ENCODE measurements around the gene FNIP2. TPM values are rescaled to one million over a fixed set of nuclear protein-coding genes. Genes with fewer than 3 reads are reported as not detected.
A peak's percentile ranks its signal among the peaks of the same experiment; 100 is the strongest.

FNIP2 gene
- total and polyA plus RNA-seq, 10 of the 15 experiments (the other 5 are each of a cell fraction or from before 2014, with no cell fraction given): 0.03 to 0.38 (median 0.15) TPM

DNA sequence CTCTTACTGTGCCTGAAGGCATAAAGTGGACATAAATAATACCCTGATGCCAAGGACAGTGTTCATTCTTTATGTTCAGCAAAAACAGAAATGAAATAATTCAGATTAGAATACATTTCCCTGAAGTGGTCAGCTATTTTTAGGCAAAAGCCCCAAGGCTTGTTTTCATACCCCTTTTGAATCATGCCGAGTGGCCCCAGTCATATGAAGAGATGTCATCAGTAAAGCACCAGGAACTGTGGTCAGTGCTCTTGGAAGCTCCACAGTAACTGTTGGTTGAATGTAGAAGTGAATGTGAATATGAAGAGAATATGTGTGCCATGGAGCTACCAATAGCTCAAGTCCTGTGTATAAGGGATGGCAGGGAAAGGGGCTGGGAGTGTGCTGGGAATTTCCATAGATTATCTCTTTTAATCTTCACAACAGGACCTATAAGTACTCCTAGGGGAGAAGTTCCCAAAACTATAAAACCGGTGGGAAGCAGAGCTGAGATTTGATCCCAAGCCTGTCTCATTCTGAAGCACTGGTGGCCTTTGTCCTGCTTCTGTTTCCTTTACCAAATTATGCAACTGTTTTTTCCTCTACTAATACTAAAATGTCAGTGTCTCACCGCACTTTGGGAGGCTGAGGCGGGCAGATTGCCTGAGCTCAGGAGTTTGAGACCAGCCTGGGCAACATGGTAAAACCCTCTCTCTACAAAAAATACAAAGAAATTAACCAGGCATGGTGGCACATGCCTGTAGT, 52.6 kb downstream of the FNIP2 start (continued):
- TF ChIP-seq EP300 (IDR thresholded peaks at IDR 0.05; ENCODE audit: borderline replicate concordance in 1 of 2, control insufficient read depth in 1 of 2, low read depth in 2 of 2, low read length in 2 of 2) (peak; percentile 35 to 47; a peak in 1 of 4 replicates), EED (IDR thresholded peaks at IDR 0.05; ENCODE audit: low read depth) (no peak), MEF2A (IDR thresholded peaks at IDR 0.05; ENCODE audit: insufficient read depth, low read depth, low read length) (peak; percentile 78; the same call in 1 of the 2 replicates), SP1 (IDR thresholded peaks at IDR 0.05; ENCODE audit: low read depth, low read length) (peak; percentile 15), IKZF1 (conservative IDR thresholded peaks at IDR 0.05) (peak; percentile 78), NFIC (IDR thresholded peaks at IDR 0.05; ENCODE audit: low read depth, low read length) (no peak; the same call in 1 of the 2 replicates), ZNF217 (IDR thresholded peaks at IDR 0.05) (0 out of 2 replicates have a peak, but pooled peaks have one; percentile 24), NR2C1 (IDR thresholded peaks at IDR 0.05) (no peak), BHLHE40 (IDR thresholded peaks at IDR 0.05; ENCODE audit: borderline replicate concordance in 1 of 2, low read depth in 2 of 2, low read length in 1 of 2) (no peak; a peak in 1 of 4 replicates), KLF5 (IDR thresholded peaks at IDR 0.05; ENCODE audit: partially characterized antibody) (no peak), MEF2B (IDR thresholded peaks at IDR 0.05; ENCODE audit: partially characterized antibody, poor library complexity, severe bottlenecking) (peak; percentile 48), BCL11A (IDR thresholded peaks at IDR 0.05; ENCODE audit: low read depth, low read length) (peak; percentile 79), MTA3 (IDR thresholded peaks at IDR 0.05; ENCODE audit: borderline replicate concordance, low read length) (no peak)
- TF ChIP-seq, protein P1, sequence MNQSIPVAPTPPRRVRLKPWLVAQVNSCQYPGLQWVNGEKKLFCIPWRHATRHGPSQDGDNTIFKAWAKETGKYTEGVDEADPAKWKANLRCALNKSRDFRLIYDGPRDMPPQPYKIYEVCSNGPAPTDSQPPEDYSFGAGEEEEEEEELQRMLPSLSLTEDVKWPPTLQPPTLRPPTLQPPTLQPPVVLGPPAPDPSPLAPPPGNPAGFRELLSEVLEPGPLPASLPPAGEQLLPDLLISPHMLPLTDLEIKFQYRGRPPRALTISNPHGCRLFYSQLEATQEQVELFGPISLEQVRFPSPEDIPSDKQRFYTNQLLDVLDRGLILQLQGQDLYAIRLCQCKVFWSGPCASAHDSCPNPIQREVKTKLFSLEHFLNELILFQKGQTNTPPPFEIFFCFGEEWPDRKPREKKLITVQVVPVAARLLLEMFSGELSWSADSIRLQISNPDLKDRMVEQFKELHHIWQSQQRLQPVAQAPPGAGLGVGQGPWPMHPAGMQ (IDR thresholded peaks at IDR 0.05; ENCODE audit: borderline replicate concordance): no peak
- TF ChIP-seq, protein P2, sequence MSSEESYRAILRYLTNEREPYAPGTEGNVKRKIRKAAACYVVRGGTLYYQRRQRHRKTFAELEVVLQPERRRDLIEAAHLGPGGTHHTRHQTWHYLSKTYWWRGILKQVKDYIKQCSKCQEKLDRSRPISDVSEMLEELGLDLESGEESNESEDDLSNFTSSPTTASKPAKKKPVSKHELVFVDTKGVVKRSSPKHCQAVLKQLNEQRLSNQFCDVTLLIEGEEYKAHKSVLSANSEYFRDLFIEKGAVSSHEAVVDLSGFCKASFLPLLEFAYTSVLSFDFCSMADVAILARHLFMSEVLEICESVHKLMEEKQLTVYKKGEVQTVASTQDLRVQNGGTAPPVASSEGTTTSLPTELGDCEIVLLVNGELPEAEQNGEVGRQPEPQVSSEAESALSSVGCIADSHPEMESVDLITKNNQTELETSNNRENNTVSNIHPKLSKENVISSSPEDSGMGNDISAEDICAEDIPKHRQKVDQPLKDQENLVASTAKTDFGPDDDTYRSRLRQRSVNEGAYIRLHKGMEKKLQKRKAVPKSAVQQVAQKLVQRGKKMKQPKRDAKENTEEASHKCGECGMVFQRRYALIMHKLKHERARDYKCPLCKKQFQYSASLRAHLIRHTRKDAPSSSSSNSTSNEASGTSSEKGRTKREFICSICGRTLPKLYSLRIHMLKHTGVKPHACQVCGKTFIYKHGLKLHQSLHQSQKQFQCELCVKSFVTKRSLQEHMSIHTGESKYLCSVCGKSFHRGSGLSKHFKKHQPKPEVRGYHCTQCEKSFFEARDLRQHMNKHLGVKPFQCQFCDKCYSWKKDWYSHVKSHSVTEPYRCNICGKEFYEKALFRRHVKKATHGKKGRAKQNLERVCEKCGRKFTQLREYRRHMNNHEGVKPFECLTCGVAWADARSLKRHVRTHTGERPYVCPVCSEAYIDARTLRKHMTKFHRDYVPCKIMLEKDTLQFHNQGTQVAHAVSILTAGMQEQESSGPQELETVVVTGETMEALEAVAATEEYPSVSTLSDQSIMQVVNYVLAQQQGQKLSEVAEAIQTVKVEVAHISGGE (CRISPR knock-in tag; IDR thresholded peaks at IDR 0.05): no peak

All from GM12878 (cell line).